GM23248 (cell line): ENCODE data around the gene ALDH1A3.

Source experiments
- EZH2 ChIP-seq: fragments of 200-600 bp; sonication (generic); IDR thresholded peaks from 2 replicates; pipeline ENCODE4 v1.6.1; 2018; ENCODE audit warnings: antibody characterized with exemption, mild to moderate bottlenecking; ENCODE audit not compliant: insufficient read depth, poor library complexity, severe bottlenecking
- EZH2phosphoT487 ChIP-seq: fragments of 200-600 bp; sonication (generic); IDR thresholded peaks from 2 replicates; pipeline ENCODE4 v1.6.1; 2018; ENCODE audit warnings: antibody characterized with exemption, moderate library complexity, mild to moderate bottlenecking, low read depth; ENCODE audit not compliant: insufficient read depth

DNA sequence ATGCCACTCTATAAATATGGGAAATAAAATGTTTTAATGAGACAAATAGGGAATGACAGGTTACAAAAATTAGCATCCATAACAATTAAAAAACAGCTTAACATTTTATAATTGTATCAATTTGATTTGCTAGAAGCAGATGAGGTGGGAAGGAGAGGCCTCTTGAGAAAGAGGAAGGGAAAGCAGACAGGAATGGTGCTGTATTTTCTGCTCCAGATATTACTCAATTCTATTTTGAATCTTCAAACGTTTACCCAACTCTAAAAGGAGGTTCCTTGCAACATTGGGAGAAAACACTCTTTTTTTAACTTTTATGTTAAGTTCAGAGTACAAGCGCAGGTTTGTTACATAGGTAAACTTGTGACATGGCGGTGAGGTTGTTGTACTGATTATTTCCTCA is 44.9 kb upstream of the ALDH1A3 start:
- TF ChIP-seq EZH2 (no peak), EZH2phosphoT487 (no peak)
